Stimulated activated CD8-positive, alpha-beta memory T cell treated with anti-CD3 and anti-CD28 coated beads, Interleukin-15, amount 100 ng/mL, for 4 hours (primary cell): Measurements from ENCODE around the gene ADAMTS20.

Source experiments
- DNase-seq, 2 donors: peaks; one replicate each; pipeline ENCODE4 v3.0.0-alpha.2; 2020; ENCODE audit warnings: low read depth in 2 of 2

Gene ADAMTS20

GRCh38 chr12:43316520-43316919 lies 235.5 kb downstream of the ADAMTS20 start:
- DNase-seq, result no peak

- DNase-seq, result no peak
These were observed 236.0 kb downstream of the ADAMTS20 start for GRCh38 chr12:43315961-43316360.

GRCh38 chr12:43312991-43313505 lies 239.0 kb downstream of the ADAMTS20 start:
- no peak for DNase-seq

- DNase-seq, result no peak
These were observed 241.4 kb downstream of the ADAMTS20 start for GRCh38 chr12:43310596-43310995.

GRCh38 chr12:43309959-43310358 lies 242.0 kb downstream of the ADAMTS20 start:
- DNase-seq, result no peak

GRCh38 chr12:43308776-43309175 lies 243.2 kb downstream of the ADAMTS20 start:
- no peak for DNase-seq

- no peak for DNase-seq
These were observed 244.9 kb downstream of the ADAMTS20 start for GRCh38 chr12:43307126-43307525.

- DNase-seq, result no peak
These were observed 245.9 kb downstream of the ADAMTS20 start for GRCh38 chr12:43306066-43306465.

GRCh38 chr12:43305065-43305464 lies 246.9 kb downstream of the ADAMTS20 start:
- no peak for DNase-seq
